SK-N-SH (cell line): ENCODE measurements around the gene ACSL6.

Experiments used
- EP300 ChIP-seq, 2 experiments: IDR thresholded peaks; 2 replicates each; pipeline versions ENCODE4 v1.4.0 to v1.6.1; 2012; ENCODE audit warnings: borderline replicate concordance in 1 of 2, low read depth in 1 of 2, low read length in 1 of 2
- RAD21 ChIP-seq: IDR thresholded peaks from 2 replicates; pipeline ENCODE4 v1.6.1; 2012; ENCODE audit warnings: mild to moderate bottlenecking, low read length
- RXRA ChIP-seq: IDR thresholded peaks from 2 replicates; pipeline ENCODE4 v1.4.0; 2012; ENCODE audit warnings: low read depth, mild to moderate bottlenecking, borderline replicate concordance
- TAF1 ChIP-seq: IDR thresholded peaks from 2 replicates; pipeline ENCODE4 v1.6.1; 2012; ENCODE audit warnings: low read depth, mild to moderate bottlenecking, low read length, moderate library complexity, borderline replicate concordance
- TF ChIP-seq, protein P1 (sequence below): fragments of 200-600 bp; sonication (generic); IDR thresholded peaks from 2 replicates; pipeline ENCODE4 v1.6.1; 2017; ENCODE audit warnings: antibody characterized with exemption, mild to moderate bottlenecking, moderate library complexity
- TF ChIP-seq, protein P2 (sequence below): IDR thresholded peaks from 2 replicates; pipeline ENCODE4 v1.4.0; 2012; ENCODE audit warnings: low read depth, borderline replicate concordance

DNA sequence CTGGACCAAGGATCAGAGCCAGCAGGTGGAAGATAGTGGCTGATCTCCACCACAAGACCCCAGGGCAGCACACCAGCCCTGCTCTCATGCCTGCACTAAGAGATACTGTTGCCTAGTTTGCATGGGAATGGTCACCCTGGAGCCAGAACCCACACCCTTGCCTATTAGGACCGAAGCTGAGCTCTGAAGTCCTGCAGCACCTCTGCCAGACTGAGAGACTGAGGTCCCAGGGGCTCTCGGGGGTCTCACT, 11.3 kb downstream of the ACSL6 start:
- TF ChIP-seq, protein P1, sequence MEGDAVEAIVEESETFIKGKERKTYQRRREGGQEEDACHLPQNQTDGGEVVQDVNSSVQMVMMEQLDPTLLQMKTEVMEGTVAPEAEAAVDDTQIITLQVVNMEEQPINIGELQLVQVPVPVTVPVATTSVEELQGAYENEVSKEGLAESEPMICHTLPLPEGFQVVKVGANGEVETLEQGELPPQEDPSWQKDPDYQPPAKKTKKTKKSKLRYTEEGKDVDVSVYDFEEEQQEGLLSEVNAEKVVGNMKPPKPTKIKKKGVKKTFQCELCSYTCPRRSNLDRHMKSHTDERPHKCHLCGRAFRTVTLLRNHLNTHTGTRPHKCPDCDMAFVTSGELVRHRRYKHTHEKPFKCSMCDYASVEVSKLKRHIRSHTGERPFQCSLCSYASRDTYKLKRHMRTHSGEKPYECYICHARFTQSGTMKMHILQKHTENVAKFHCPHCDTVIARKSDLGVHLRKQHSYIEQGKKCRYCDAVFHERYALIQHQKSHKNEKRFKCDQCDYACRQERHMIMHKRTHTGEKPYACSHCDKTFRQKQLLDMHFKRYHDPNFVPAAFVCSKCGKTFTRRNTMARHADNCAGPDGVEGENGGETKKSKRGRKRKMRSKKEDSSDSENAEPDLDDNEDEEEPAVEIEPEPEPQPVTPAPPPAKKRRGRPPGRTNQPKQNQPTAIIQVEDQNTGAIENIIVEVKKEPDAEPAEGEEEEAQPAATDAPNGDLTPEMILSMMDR: no peak
- TF ChIP-seq, protein P2, sequence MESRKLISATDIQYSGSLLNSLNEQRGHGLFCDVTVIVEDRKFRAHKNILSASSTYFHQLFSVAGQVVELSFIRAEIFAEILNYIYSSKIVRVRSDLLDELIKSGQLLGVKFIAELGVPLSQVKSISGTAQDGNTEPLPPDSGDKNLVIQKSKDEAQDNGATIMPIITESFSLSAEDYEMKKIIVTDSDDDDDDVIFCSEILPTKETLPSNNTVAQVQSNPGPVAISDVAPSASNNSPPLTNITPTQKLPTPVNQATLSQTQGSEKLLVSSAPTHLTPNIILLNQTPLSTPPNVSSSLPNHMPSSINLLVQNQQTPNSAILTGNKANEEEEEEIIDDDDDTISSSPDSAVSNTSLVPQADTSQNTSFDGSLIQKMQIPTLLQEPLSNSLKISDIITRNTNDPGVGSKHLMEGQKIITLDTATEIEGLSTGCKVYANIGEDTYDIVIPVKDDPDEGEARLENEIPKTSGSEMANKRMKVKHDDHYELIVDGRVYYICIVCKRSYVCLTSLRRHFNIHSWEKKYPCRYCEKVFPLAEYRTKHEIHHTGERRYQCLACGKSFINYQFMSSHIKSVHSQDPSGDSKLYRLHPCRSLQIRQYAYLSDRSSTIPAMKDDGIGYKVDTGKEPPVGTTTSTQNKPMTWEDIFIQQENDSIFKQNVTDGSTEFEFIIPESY: no peak
- no peak for TF ChIP-seq EP300 (IDR thresholded peaks at IDR 0.05; ENCODE audit: borderline replicate concordance in 1 of 2, low read depth in 1 of 2, low read length in 1 of 2)
- TF ChIP-seq RXRA: no peak
- no peak for TF ChIP-seq TAF1
- TF ChIP-seq RAD21: no peak
